Endothelial cell (in vitro differentiated cells): Measurements from ENCODE around the gene AP3S2. TPM values are rescaled to one million over a fixed set of nuclear protein-coding genes. Genes with fewer than 3 reads are reported as not detected.
"Not testable (repeated sequence)": the region's sequence is repeated elsewhere in the genome, so short reads cannot be mapped to it uniquely, and the experiment has no call there.

Experiments used
- DNase-seq: peaks from one replicate; pipeline ENCODE4 v3.0.0; 2021; ENCODE audit warnings: low spot score
- H3K27ac Mint-ChIP-seq: one replicate; pipeline ENCODE4 v1.8.0; 2021; ENCODE audit warnings: mixed read lengths, inconsistent platforms; ENCODE audit not compliant: unreplicated experiment
- H3K27me3 Mint-ChIP-seq: one replicate; pipeline ENCODE4 v1.8.0; 2021; ENCODE audit warnings: mild to moderate bottlenecking, moderate library complexity, mixed read lengths, inconsistent platforms; ENCODE audit not compliant: unreplicated experiment
- H3K36me3 Mint-ChIP-seq: one replicate; pipeline ENCODE4 v1.8.0; 2021; ENCODE audit warnings: mild to moderate bottlenecking, low read depth, mixed read lengths, inconsistent platforms; ENCODE audit not compliant: unreplicated experiment
- H3K4me1 Mint-ChIP-seq: one replicate; pipeline ENCODE4 v1.8.0; 2021; ENCODE audit warnings: mild to moderate bottlenecking, mixed read lengths, inconsistent platforms; ENCODE audit not compliant: unreplicated experiment
- H3K4me3 Mint-ChIP-seq: one replicate; pipeline ENCODE4 v1.8.0; 2021; ENCODE audit warnings: mild to moderate bottlenecking, mixed read lengths, inconsistent platforms; ENCODE audit not compliant: unreplicated experiment
- H3K9me3 Mint-ChIP-seq: one replicate; pipeline ENCODE4 v1.8.0; 2021; ENCODE audit warnings: mixed read lengths, inconsistent platforms; ENCODE audit not compliant: unreplicated experiment
- CTCF ChIP-seq: fragments of 200-600 bp; sonication (generic); IDR thresholded peaks from one replicate; pipeline ENCODE4 v1.5.0; 2021; ENCODE audit warnings: antibody characterized with exemption; ENCODE audit not compliant: unreplicated experiment
- total RNA-seq: library from RNA; stranded (reverse); fragmentation: NEBNext Ultra II Directional; extraction: Animal tissue kit (Norgen Biotek cat#: 25700); gene quantifications from one replicate; pipeline ENCODE4 v1.2.1, GENCODE V29; 2021; ENCODE audit not compliant: unreplicated experiment

The AP3S2 gene
- total RNA-seq, 1 donor from 2014 or later: 23.2 TPM

- Mint-ChIP-seq H3K4me3 (no peak overlapping the region), H3K36me3 (peaks cover 4% of the 10 kb centered on the region), H3K27me3 (peaks cover 4% of the 10 kb centered on the region), H3K27ac (no peak overlapping the region), H3K4me1 (peaks cover 17% of the 10 kb centered on the region), H3K9me3 (no peaks in the 10 kb centered on the region)
- TF ChIP-seq CTCF: peak; percentile 4
- peak; percentile 44 for DNase-seq
Measured at GRCh38 chr15:89898614-89899294, 5.0 kb upstream of the AP3S2 start.

GRCh38 chr15:89898146-89898545, 4.4 kb upstream of the AP3S2 start:
- H3K4me3 Mint-ChIP-seq: no peak overlapping the region
- no peaks in the 10 kb centered on the region for H3K9me3 Mint-ChIP-seq
- no peak overlapping the region for H3K27ac Mint-ChIP-seq
- DNase-seq: no peak
- peaks cover 20% of the 10 kb centered on the region for H3K4me1 Mint-ChIP-seq
- H3K27me3 Mint-ChIP-seq: peaks cover 6% of the 10 kb centered on the region
- H3K36me3 Mint-ChIP-seq: peaks cover 3% of the 10 kb centered on the region
- TF ChIP-seq CTCF: no peak

GRCh38 chr15:89893027-89893426, 767 bp downstream of the AP3S2 start:
- Mint-ChIP-seq H3K36me3 (peaks cover 5% of the 10 kb centered on the region), H3K27me3 (peaks cover 6% of the 10 kb centered on the region), H3K4me3 (peak overlapping the region; percentile 96), H3K9me3 (no peaks in the 10 kb centered on the region), H3K27ac (no peak overlapping the region), H3K4me1 (peaks cover 11% of the 10 kb centered on the region)
- TF ChIP-seq CTCF: no peak
- no peak for DNase-seq

GRCh38 chr15:89888214-89888804, 5.5 kb downstream of the AP3S2 start:
- DNase-seq: no peak
- H3K36me3 Mint-ChIP-seq: peaks cover 5% of the 10 kb centered on the region
- no peak overlapping the region for H3K27ac Mint-ChIP-seq
- H3K4me3 Mint-ChIP-seq: no peak overlapping the region
- H3K27me3 Mint-ChIP-seq: no peaks in the 10 kb centered on the region
- H3K4me1 Mint-ChIP-seq: peaks cover under 1% of the 10 kb centered on the region
- H3K9me3 Mint-ChIP-seq: no peaks in the 10 kb centered on the region
- TF ChIP-seq CTCF: no peak

GRCh38 chr15:89885611-89886010, 8.2 kb downstream of the AP3S2 start:
- no peaks in the 10 kb centered on the region for H3K27me3 Mint-ChIP-seq
- H3K27ac Mint-ChIP-seq: no peak overlapping the region
- no peak for TF ChIP-seq CTCF
- H3K4me1 Mint-ChIP-seq: peaks cover 5% of the 10 kb centered on the region
- H3K9me3 Mint-ChIP-seq: no peaks in the 10 kb centered on the region
- no peak for DNase-seq
- peaks cover 5% of the 10 kb centered on the region for H3K36me3 Mint-ChIP-seq
- no peak overlapping the region for H3K4me3 Mint-ChIP-seq

GRCh38 chr15:89885179-89885578, 8.6 kb downstream of the AP3S2 start:
- not testable (repeated sequence) for H3K9me3 Mint-ChIP-seq, H3K27me3 Mint-ChIP-seq, H3K27ac Mint-ChIP-seq, H3K4me3 Mint-ChIP-seq, DNase-seq, H3K36me3 Mint-ChIP-seq, H3K4me1 Mint-ChIP-seq
